HUES64 (cell line): ENCODE data around the gene TMEM31.
"Not testable (repeated sequence)": the region's sequence is repeated elsewhere in the genome, so short reads cannot be mapped to it uniquely, and the experiment has no call there.

ENCODE experiments used
- H3K27ac ChIP-seq: 2 replicates; pipeline ENCODE4 v1.7.0; 2013; ENCODE audit warnings: low read depth, low read length, inconsistent platforms
- H3K27me3 ChIP-seq: 2 replicates; pipeline ENCODE4 v1.6.1; 2013; ENCODE audit warnings: mild to moderate bottlenecking, low read length; ENCODE audit not compliant: insufficient read depth
- H3K36me3 ChIP-seq: 2 replicates; pipeline ENCODE4 v1.6.1; 2013; ENCODE audit warnings: mild to moderate bottlenecking, low read length; ENCODE audit not compliant: insufficient read depth
- H3K4me1 ChIP-seq: 2 replicates; pipeline ENCODE4 v1.6.1; 2013; ENCODE audit warnings: mild to moderate bottlenecking, low read length, moderate library complexity; ENCODE audit not compliant: insufficient read depth
- H3K4me3 ChIP-seq: 2 replicates; pipeline ENCODE4 v1.5.1; 2013; ENCODE audit warnings: mild to moderate bottlenecking, low read length, moderate library complexity
- H3K9ac ChIP-seq: 2 replicates; pipeline ENCODE4 v1.6.1; 2013; ENCODE audit warnings: mild to moderate bottlenecking, low read depth, low read length
- H3K9me3 ChIP-seq: 2 replicates; pipeline ENCODE4 v1.6.1; 2013; ENCODE audit warnings: low read depth, low read length; ENCODE audit not compliant: insufficient read depth
- WGBS: fragments of 150-250, 120-280 bp; methylation state at CpG from one replicate; pipeline ENCODE4 v1.1.7; 2013; ENCODE audit warnings: missing lambda C conversion rate; 5-methylcytosine and 5-hydroxymethylcytosine counted together

Gene TMEM31

GRCh38 chrX:103756736-103757135 is 46.0 kb downstream of the TMEM31 start:
- H3K9ac ChIP-seq = no peak overlapping the region
- WGBS = 95% methylated on average over 3 of the region's 3 CpGs
- peaks cover 59% of the 10 kb centered on the region for H3K36me3 ChIP-seq

GRCh38 chrX:103758555-103758954 is 47.8 kb downstream of the TMEM31 start:
- H3K36me3 ChIP-seq = peaks cover 45% of the 10 kb centered on the region
- no peak overlapping the region for H3K4me3 ChIP-seq
- no peak overlapping the region for H3K27ac ChIP-seq
- H3K9ac ChIP-seq = no peak overlapping the region
- no peaks in the 10 kb centered on the region for H3K27me3 ChIP-seq
- no peaks in the 10 kb centered on the region for H3K9me3 ChIP-seq
- WGBS = no CpG with 5 or more reads among the region's 1 CpG
- H3K4me1 ChIP-seq = peaks cover 4% of the 10 kb centered on the region; the same call in 1 of the 2 replicates

More at GRCh38 chrX:103756736-103757135, 46.0 kb downstream of the TMEM31 start:
- Histone ChIP-seq H3K27ac (no peak overlapping the region), H3K4me1 (peaks cover 4% of the 10 kb centered on the region; the same call in 1 of the 2 replicates), H3K4me3 (no peak overlapping the region), H3K9me3 (no peaks in the 10 kb centered on the region), H3K27me3 (no peaks in the 10 kb centered on the region)

GRCh38 chrX:103763541-103763940 is 52.8 kb downstream of the TMEM31 start:
- 60% methylated on average over 5 of the region's 5 CpGs for WGBS
- not testable (repeated sequence) for H3K27me3 ChIP-seq, H3K4me3 ChIP-seq, H3K9me3 ChIP-seq, H3K27ac ChIP-seq, H3K9ac ChIP-seq
- Histone ChIP-seq H3K4me1 (peaks cover 16% of the 10 kb centered on the region), H3K36me3 (peaks cover 14% of the 10 kb centered on the region; the same call in 1 of the 2 replicates)
